HuH-7.5 (cell line): ENCODE results near the gene ARL6IP4.
"Not testable (repeated sequence)": the region's sequence is repeated elsewhere in the genome, so short reads cannot be mapped to it uniquely, and the experiment has no call there.

ENCODE experiments used
- DNase-seq: peaks from one replicate; pipeline ENCODE4 v3.0.0; 2011; ENCODE audit warnings: low spot score

Gene ARL6IP4

GRCh38 chr12:122980183-122981035 is at the start of gene ARL6IP4:
Gene ARL6IP4 (plus strand): TSS chr12:122980681. CDS start chr12:122981140, 459 bp downstream.
- DNase-seq = peak; percentile 84

- no peak for DNase-seq
These were observed 48.3 kb upstream of the ARL6IP4 start for GRCh38 chr12:122932207-122932606.

GRCh38 chr12:122934722-122935121 is 45.8 kb upstream of the ARL6IP4 start:
- no peak for DNase-seq

GRCh38 chr12:122935318-122935717 is 45.2 kb upstream of the ARL6IP4 start:
- DNase-seq = no peak

- DNase-seq = no peak
These were observed 42.8 kb upstream of the ARL6IP4 start for GRCh38 chr12:122937622-122938091.

GRCh38 chr12:122939125-122939524 is 41.4 kb upstream of the ARL6IP4 start:
- no peak for DNase-seq

GRCh38 chr12:122941351-122941750 is 39.1 kb upstream of the ARL6IP4 start:
- DNase-seq = not testable (repeated sequence)

- DNase-seq = no peak
These were observed 37.8 kb upstream of the ARL6IP4 start for GRCh38 chr12:122942637-122943036.

GRCh38 chr12:122943196-122943595 is 37.3 kb upstream of the ARL6IP4 start:
- no peak for DNase-seq

- no peak for DNase-seq
These were observed 35.6 kb upstream of the ARL6IP4 start for GRCh38 chr12:122944605-122945592.

- peak; percentile 44 for DNase-seq
These were observed 33.7 kb upstream of the ARL6IP4 start for GRCh38 chr12:122946690-122947341.

- DNase-seq = no peak
These were observed 33.1 kb upstream of the ARL6IP4 start for GRCh38 chr12:122947352-122947792.

- no peak for DNase-seq
These were observed 31.9 kb upstream of the ARL6IP4 start for GRCh38 chr12:122948605-122949004.

GRCh38 chr12:122949405-122949804 is 31.1 kb upstream of the ARL6IP4 start:
- DNase-seq = no peak

- DNase-seq = no peak
These were observed 30.4 kb upstream of the ARL6IP4 start for GRCh38 chr12:122949816-122950675.

- DNase-seq = no peak
These were observed 29.1 kb upstream of the ARL6IP4 start for GRCh38 chr12:122951406-122951805.

- DNase-seq = peak; percentile 89
These were observed 28.2 kb upstream of the ARL6IP4 start for GRCh38 chr12:122951979-122952892.

- no peak for DNase-seq
These were observed 25.3 kb upstream of the ARL6IP4 start for GRCh38 chr12:122955156-122955555.

GRCh38 chr12:122956035-122956434 is 24.4 kb upstream of the ARL6IP4 start:
- DNase-seq = no peak
